H1 (cell line): ENCODE results near the gene DCDC1. TPM values are rescaled to one million over a fixed set of nuclear protein-coding genes. Genes with fewer than 3 reads are reported as not detected.

Experiments used
- BACH1 ChIP-seq: IDR thresholded peaks from 2 replicates; pipeline ENCODE4 v1.6.1; 2012; ENCODE audit warnings: low read length, improper control_type of control experiment
- TEAD4 ChIP-seq: IDR thresholded peaks from 2 replicates; pipeline ENCODE4 v1.6.1; 2012; ENCODE audit warnings: low read depth, low read length, inconsistent platforms, mixed read lengths
- polyA plus RNA-seq, 7 experiments: library from polyadenylated mRNA; depleted of rRNA in 3 of 7; stranded (reverse) in 5 of 7; unstranded in 2 of 7; fragments of >200 nt in 5 of 7; fragments of 200-250 nt in 2 of 7; gene quantifications; 1 replicate in 5 of 7; 2 replicates in 1 of 7; 4 replicates in 1 of 7; pipeline versions ENCODE4 v1.2.1 to v1.2.3, GENCODE V29; 2011 to 2013; ENCODE audit warnings: missing spikeins in 2 of 7, mixed read lengths in 2 of 7
- total RNA-seq: library from RNA; stranded (reverse); fragmentation: NEBNext Ultra II Directional; extraction: Animal tissue kit (Norgen Biotek cat#: 25700); gene quantifications from 2 replicates; pipeline ENCODE4 v1.2.1, GENCODE V29; 2021
- TF ChIP-seq, protein P1 (sequence below): IDR thresholded peaks from 2 replicates; pipeline ENCODE4 v1.6.1; 2012; ENCODE audit warnings: low read length, inconsistent platforms
- TF ChIP-seq, protein P2 (sequence below): IDR thresholded peaks from 2 replicates; pipeline ENCODE4 v1.6.1; 2011; ENCODE audit warnings: low read length, improper control_type of control experiment

The DCDC1 gene
- total and polyA plus RNA-seq, 2 of the 8 experiments (the other 6 are each of a cell fraction or from before 2014, with no cell fraction given) = 0.15 to 0.56 TPM

DNA sequence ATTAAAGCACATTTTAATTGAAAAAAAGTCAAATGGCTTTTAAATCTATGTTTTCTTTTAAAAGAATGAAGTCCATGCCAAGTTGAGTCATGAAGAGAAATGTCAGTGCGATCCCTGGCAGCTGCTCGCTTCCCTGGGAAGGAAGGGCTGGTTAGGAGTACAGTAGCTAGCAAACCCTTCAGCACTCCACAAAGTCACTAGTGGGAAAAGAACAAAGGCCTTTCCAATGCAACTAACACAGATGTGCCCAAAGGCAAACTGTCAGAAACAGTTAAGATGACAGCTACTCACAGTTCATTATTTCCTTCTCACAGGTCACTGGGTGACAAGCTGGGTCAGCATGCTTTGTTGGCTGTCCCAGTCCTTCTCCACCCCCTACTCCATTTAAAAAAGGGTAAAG lies 308.7 kb downstream of the DCDC1 start (continued):
- TF ChIP-seq, protein P1, sequence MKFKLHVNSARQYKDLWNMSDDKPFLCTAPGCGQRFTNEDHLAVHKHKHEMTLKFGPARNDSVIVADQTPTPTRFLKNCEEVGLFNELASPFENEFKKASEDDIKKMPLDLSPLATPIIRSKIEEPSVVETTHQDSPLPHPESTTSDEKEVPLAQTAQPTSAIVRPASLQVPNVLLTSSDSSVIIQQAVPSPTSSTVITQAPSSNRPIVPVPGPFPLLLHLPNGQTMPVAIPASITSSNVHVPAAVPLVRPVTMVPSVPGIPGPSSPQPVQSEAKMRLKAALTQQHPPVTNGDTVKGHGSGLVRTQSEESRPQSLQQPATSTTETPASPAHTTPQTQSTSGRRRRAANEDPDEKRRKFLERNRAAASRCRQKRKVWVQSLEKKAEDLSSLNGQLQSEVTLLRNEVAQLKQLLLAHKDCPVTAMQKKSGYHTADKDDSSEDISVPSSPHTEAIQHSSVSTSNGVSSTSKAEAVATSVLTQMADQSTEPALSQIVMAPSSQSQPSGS = no peak
- no peak for TF ChIP-seq BACH1
- TF ChIP-seq TEAD4 = no peak
- TF ChIP-seq, protein P2, sequence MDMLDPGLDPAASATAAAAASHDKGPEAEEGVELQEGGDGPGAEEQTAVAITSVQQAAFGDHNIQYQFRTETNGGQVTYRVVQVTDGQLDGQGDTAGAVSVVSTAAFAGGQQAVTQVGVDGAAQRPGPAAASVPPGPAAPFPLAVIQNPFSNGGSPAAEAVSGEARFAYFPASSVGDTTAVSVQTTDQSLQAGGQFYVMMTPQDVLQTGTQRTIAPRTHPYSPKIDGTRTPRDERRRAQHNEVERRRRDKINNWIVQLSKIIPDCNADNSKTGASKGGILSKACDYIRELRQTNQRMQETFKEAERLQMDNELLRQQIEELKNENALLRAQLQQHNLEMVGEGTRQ = no peak
- TF ChIP-seq, all 59 proteins: peak for 0
